ENCODE results near the gene AGBL1. TPM values are rescaled to one million over a fixed set of nuclear protein-coding genes. Genes with fewer than 3 reads are reported as not detected.

AGBL1 gene
- polyA plus RNA-seq, 4 donors, result 0.01 to 0.04 TPM; not detected in 2

DNA sequence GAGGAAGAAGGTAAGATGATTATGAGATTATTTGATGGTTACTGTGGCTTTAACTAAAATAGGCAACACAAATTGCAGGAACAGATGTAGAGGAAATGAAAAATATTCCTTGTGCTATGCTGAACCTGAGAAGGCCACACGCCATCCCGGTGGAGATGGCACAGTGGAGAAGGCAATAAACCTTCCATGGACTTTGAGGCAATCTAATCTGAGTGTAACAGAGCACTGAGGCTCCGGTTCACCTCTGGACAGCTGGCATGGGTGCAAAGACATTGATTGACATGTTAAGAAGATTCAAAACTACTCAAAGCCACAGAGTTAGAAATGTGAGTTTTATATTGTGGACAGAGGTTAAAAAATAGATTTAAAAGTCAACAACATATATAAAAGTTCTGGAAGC lies 535.7 kb downstream of the AGBL1 start:
- WGBS, 3 donors, result 13 to 60% (median 44%) methylated on average over 3 of the region's 3 CpGs
- Histone ChIP-seq H3K36me3 (ENCODE audit: control insufficient read depth in 3 of 3, insufficient read depth in 2 of 3, low read depth in 1 of 3, low read length in 3 of 3) (no peaks in the 10 kb centered on the region), H3K4me3 (ENCODE audit: low read depth in 1 of 3, low read length in 3 of 3) (no peak overlapping the region), H3K27ac (ENCODE audit: low read depth in 1 of 3, low read length in 2 of 3) (peak overlapping the region in 1 of 3 donors; percentile 32), H3K9me3 (ENCODE audit: control insufficient read depth in 2 of 2, insufficient read depth in 1 of 2, low read depth in 1 of 2, low read length in 1 of 2) (peaks cover 0 to 2% of the 10 kb centered on the region in 2 donors), H3K4me1 (ENCODE audit: control insufficient read depth in 3 of 3, insufficient read depth in 2 of 3, low read depth in 1 of 3, low read length in 2 of 3) (peaks cover 8 to 43% (median 13%) of the 10 kb centered on the region in 3 donors), H3K27me3 (ENCODE audit: control insufficient read depth in 3 of 3, insufficient read depth in 3 of 3, low read length in 3 of 3) (no peaks in the 10 kb centered on the region)
- DNase-seq, result peak; percentile 54 to 83
- no peak for FAIRE-seq

- Histone ChIP-seq H3K36me3 (ENCODE audit: control insufficient read depth in 3 of 3, insufficient read depth in 2 of 3, low read depth in 1 of 3, low read length in 3 of 3) (no peaks in the 10 kb centered on the region), H3K9me3 (ENCODE audit: control insufficient read depth in 2 of 2, insufficient read depth in 1 of 2, low read depth in 1 of 2, low read length in 1 of 2) (peaks cover 0 to 2% of the 10 kb centered on the region in 2 donors), H3K4me1 (ENCODE audit: control insufficient read depth in 3 of 3, insufficient read depth in 2 of 3, low read depth in 1 of 3, low read length in 2 of 3) (peaks cover 9 to 44% (median 13%) of the 10 kb centered on the region in 3 donors), H3K27me3 (ENCODE audit: control insufficient read depth in 3 of 3, insufficient read depth in 3 of 3, low read length in 3 of 3) (no peaks in the 10 kb centered on the region), H3K27ac (ENCODE audit: low read depth in 1 of 3, low read length in 2 of 3) (peak overlapping the region in 1 of 3 donors; percentile 20), H3K4me3 (ENCODE audit: low read depth in 1 of 3, low read length in 3 of 3) (no peak overlapping the region)
- FAIRE-seq (no peak), DNase-seq (no peak)
- WGBS, 3 donors, result 69 to 79% (median 76%) methylated on average over 3 of the region's 3 CpGs
Measured at GRCh38 chr15:86615816-86616215, 536.1 kb downstream of the AGBL1 start.

DNA sequence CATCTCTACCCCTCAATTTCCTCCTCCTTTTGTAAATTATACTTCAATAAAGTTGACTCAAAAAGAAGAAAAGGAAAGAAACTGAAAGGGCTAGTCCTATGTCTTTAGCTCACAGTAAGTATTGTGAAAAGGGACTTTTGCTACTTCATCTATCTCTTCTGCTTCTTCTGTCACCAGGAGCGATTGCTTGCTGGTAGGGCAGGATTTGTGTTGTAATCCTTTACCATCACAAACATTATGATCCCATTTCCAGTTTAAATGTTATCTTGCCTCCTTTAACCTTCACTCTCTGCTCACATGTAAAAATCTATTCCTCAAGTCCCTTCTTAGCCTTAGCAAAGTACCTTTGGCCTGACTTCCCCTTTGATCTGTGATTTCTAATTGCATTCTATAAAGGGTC lies 537.1 kb downstream of the AGBL1 start:
- DNase-seq (peak in 1 of 2 donors; percentile 65), FAIRE-seq (no peak)
- WGBS, 3 donors, result 78 to 87% (median 86%) methylated on average over 1 of the region's 1 CpG
- H3K9me3 ChIP-seq (ENCODE audit: control insufficient read depth in 2 of 2, insufficient read depth in 1 of 2, low read depth in 1 of 2, low read length in 1 of 2), result peaks cover 0 to 2% of the 10 kb centered on the region in 2 donors
- H3K27me3 ChIP-seq (ENCODE audit: control insufficient read depth in 3 of 3, insufficient read depth in 3 of 3, low read length in 3 of 3), result no peaks in the 10 kb centered on the region
- peak overlapping the region in 2 of 3 donors; percentile 4 to 81 for H3K27ac ChIP-seq (ENCODE audit: low read depth in 1 of 3, low read length in 2 of 3)
- H3K4me3 ChIP-seq (ENCODE audit: low read depth in 1 of 3, low read length in 3 of 3), result no peak overlapping the region
- H3K36me3 ChIP-seq (ENCODE audit: control insufficient read depth in 3 of 3, insufficient read depth in 2 of 3, low read depth in 1 of 3, low read length in 3 of 3), result no peaks in the 10 kb centered on the region
- peaks cover 9 to 50% (median 13%) of the 10 kb centered on the region in 3 donors for H3K4me1 ChIP-seq (ENCODE audit: control insufficient read depth in 3 of 3, insufficient read depth in 2 of 3, low read depth in 1 of 3, low read length in 2 of 3)

GRCh38 chr15:86620157-86620556 lies 540.5 kb downstream of the AGBL1 start:
- 11 to 34% (median 25%) methylated on average over 5 of the region's 5 CpGs for WGBS, 3 donors
- Histone ChIP-seq H3K4me1 (ENCODE audit: control insufficient read depth in 3 of 3, insufficient read depth in 2 of 3, low read depth in 1 of 3, low read length in 2 of 3) (peaks cover 6 to 43% (median 8%) of the 10 kb centered on the region in 3 donors), H3K27me3 (ENCODE audit: control insufficient read depth in 3 of 3, insufficient read depth in 3 of 3, low read length in 3 of 3) (no peaks in the 10 kb centered on the region), H3K36me3 (ENCODE audit: control insufficient read depth in 3 of 3, insufficient read depth in 2 of 3, low read depth in 1 of 3, low read length in 3 of 3) (no peaks in the 10 kb centered on the region), H3K9me3 (ENCODE audit: control insufficient read depth in 2 of 2, insufficient read depth in 1 of 2, low read depth in 1 of 2, low read length in 1 of 2) (no peaks in the 10 kb centered on the region), H3K4me3 (ENCODE audit: low read depth in 1 of 3, low read length in 3 of 3) (peak overlapping the region in 1 of 3 donors; percentile 3), H3K27ac (ENCODE audit: low read depth in 1 of 3, low read length in 2 of 3) (peak overlapping the region; percentile 67 to 81 (median 72))
- FAIRE-seq (no peak), DNase-seq (peak; percentile 78 to 79)

- no peak overlapping the region for H3K4me3 ChIP-seq (ENCODE audit: low read depth in 1 of 3, low read length in 3 of 3)
- 21 to 39% (median 27%) methylated on average over 8 of the region's 8 CpGs for WGBS, 3 donors
- H3K36me3 ChIP-seq (ENCODE audit: control insufficient read depth in 3 of 3, insufficient read depth in 2 of 3, low read depth in 1 of 3, low read length in 3 of 3), result no peaks in the 10 kb centered on the region
- FAIRE-seq (peak; percentile 67), DNase-seq (peak; percentile 87 to 92)
- peaks cover 5 to 37% (median 7%) of the 10 kb centered on the region in 3 donors for H3K4me1 ChIP-seq (ENCODE audit: control insufficient read depth in 3 of 3, insufficient read depth in 2 of 3, low read depth in 1 of 3, low read length in 2 of 3)
- no peaks in the 10 kb centered on the region for H3K9me3 ChIP-seq (ENCODE audit: control insufficient read depth in 2 of 2, insufficient read depth in 1 of 2, low read depth in 1 of 2, low read length in 1 of 2)
- no peaks in the 10 kb centered on the region for H3K27me3 ChIP-seq (ENCODE audit: control insufficient read depth in 3 of 3, insufficient read depth in 3 of 3, low read length in 3 of 3)
- H3K27ac ChIP-seq (ENCODE audit: low read depth in 1 of 3, low read length in 2 of 3), result peak overlapping the region; percentile 46 to 87 (median 81)
Measured at GRCh38 chr15:86620641-86621349, 541.1 kb downstream of the AGBL1 start.

GRCh38 chr15:86623236-86623635 lies 543.6 kb downstream of the AGBL1 start:
- DNase-seq (no peak), FAIRE-seq (no peak)
- 37 to 56% (median 53%) methylated on average over 2 of the region's 2 CpGs for WGBS, 3 donors
- Histone ChIP-seq H3K27me3 (ENCODE audit: control insufficient read depth in 3 of 3, insufficient read depth in 3 of 3, low read length in 3 of 3) (no peaks in the 10 kb centered on the region), H3K36me3 (ENCODE audit: control insufficient read depth in 3 of 3, insufficient read depth in 2 of 3, low read depth in 1 of 3, low read length in 3 of 3) (no peaks in the 10 kb centered on the region), H3K4me3 (ENCODE audit: low read depth in 1 of 3, low read length in 3 of 3) (no peak overlapping the region), H3K9me3 (ENCODE audit: control insufficient read depth in 2 of 2, insufficient read depth in 1 of 2, low read depth in 1 of 2, low read length in 1 of 2) (no peaks in the 10 kb centered on the region), H3K4me1 (ENCODE audit: control insufficient read depth in 3 of 3, insufficient read depth in 2 of 3, low read depth in 1 of 3, low read length in 2 of 3) (peaks cover 3 to 27% (median 7%) of the 10 kb centered on the region in 3 donors), H3K27ac (ENCODE audit: low read depth in 1 of 3, low read length in 2 of 3) (no peak overlapping the region)

GRCh38 chr15:86624261-86625036 lies 544.8 kb downstream of the AGBL1 start:
- H3K27me3 ChIP-seq (ENCODE audit: control insufficient read depth in 3 of 3, insufficient read depth in 3 of 3, low read length in 3 of 3), result no peaks in the 10 kb centered on the region
- no peak overlapping the region for H3K27ac ChIP-seq (ENCODE audit: low read depth in 1 of 3, low read length in 2 of 3)
- FAIRE-seq (no peak), DNase-seq (peak; percentile 83 to 98)
- WGBS, 3 donors, result 7 to 32% (median 11%) methylated on average over 6 of the region's 6 CpGs
- no peaks in the 10 kb centered on the region for H3K9me3 ChIP-seq (ENCODE audit: control insufficient read depth in 2 of 2, insufficient read depth in 1 of 2, low read depth in 1 of 2, low read length in 1 of 2)
- H3K36me3 ChIP-seq (ENCODE audit: control insufficient read depth in 3 of 3, insufficient read depth in 2 of 3, low read depth in 1 of 3, low read length in 3 of 3), result no peaks in the 10 kb centered on the region
- peaks cover 3 to 16% (median 3%) of the 10 kb centered on the region in 3 donors for H3K4me1 ChIP-seq (ENCODE audit: control insufficient read depth in 3 of 3, insufficient read depth in 2 of 3, low read depth in 1 of 3, low read length in 2 of 3)
- no peak overlapping the region for H3K4me3 ChIP-seq (ENCODE audit: low read depth in 1 of 3, low read length in 3 of 3)
